HG03060 (cell line): ENCODE data around the gene LIN28B.
"Not testable (repeated sequence)": the region's sequence is repeated elsewhere in the genome, so short reads cannot be mapped to it uniquely, and the experiment has no call there.

Experiments
- ATAC-seq: cut with Tn5 transposase; IDR thresholded peaks from one replicate; pipeline ENCODE4 v1.9.1; 2021; ENCODE audit warnings: low read depth, moderate number of reproducible peaks; ENCODE audit not compliant: unreplicated experiment

LIN28B gene

DNA sequence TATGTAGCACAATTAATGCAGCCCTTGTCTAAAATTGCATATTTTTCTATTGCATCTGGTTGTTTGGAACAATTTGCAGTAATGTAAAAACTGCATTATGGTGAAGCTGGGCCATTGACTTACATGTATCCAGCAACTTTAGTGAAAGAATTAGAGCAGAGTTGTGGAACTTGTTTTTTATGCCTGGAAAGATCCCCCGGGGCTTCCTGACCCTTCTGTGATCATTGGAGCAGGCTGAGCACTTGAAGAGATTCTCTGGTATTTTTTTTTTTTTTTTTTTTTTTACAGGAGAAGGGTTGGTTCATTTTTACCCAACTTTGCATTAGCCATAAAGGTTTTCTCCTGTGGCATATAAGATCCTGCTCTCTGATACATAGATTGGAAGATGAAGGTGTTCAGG lies 45.0 kb downstream of the LIN28B start:
- no peak for ATAC-seq

DNA sequence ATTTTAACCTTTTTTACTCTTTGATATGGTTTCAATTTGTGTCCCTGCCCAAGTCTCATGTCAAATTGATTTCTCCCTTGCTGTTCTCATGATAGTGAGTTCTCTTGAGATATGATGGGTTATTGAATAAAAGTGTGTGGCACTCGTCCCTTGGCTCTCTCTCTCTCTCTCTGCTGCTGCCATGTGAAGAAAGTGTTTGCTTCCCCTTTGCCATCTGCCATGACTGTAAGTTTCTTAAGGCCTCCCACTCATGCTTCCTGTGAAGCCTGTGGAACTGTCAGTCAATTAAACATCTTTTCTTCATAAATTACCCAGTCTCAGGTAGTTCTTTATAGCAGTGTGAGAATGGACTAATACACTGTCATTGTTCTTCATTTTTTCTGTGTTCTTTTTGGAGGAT lies 48.5 kb downstream of the LIN28B start:
- ATAC-seq: no peak

DNA sequence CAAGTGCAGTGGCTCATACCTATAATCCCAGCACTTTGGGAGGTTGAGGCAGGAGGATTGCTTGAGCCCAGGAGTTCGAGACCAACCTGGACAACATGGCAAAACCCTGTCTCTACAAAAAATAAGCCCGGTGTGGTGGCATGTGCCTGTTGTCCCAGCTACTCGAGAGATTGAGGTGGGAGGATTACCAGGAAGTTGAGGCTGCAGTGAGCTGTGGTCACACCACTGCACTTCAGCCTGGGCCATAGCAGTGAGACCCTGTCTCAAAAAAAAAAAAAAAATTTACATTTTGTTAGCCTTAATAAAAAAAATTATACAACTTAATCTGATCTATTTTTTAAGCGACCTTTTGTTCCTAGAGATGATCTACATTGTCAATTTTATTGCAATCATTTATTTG lies 56.6 kb downstream of the LIN28B start:
- ATAC-seq: not testable (repeated sequence)

DNA sequence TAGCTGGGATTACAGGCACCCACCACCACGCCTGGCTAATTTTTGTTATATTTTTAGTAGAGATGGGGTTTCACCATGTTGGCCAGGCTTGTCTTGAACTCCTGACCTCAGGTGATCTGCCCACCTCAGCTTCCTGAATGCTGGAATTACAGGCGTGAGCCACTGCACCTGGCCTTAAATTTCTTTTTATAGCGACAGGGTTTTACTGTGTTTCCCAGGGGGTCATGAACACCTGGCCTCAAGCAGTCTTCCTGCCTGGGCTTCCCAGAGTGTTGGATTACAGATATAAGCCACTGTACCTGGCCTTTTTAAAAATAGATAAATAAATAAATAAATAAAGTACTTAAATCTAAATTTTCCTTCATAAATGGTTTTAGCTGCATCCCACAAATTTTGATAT lies 57.5 kb downstream of the LIN28B start:
- no peak for ATAC-seq

DNA sequence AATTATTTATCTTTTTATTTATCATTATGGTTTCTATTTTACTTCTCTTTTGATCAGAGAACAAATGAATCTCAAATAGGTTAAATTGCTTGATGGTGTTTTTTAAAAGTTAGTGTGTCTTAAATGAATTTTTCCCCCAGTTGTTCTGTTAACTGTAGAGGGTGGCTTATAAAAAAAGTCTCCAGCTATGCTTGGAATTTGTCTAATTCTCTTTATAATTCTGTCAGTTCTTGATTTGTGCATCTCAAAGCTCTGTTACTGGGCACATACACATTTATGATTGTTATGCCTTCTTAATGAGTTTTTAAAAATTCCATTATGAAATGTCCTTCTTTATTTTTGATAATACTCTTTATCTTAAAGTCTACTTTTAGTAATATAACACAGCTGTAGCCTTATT lies 58.0 kb downstream of the LIN28B start:
- no peak for ATAC-seq

DNA sequence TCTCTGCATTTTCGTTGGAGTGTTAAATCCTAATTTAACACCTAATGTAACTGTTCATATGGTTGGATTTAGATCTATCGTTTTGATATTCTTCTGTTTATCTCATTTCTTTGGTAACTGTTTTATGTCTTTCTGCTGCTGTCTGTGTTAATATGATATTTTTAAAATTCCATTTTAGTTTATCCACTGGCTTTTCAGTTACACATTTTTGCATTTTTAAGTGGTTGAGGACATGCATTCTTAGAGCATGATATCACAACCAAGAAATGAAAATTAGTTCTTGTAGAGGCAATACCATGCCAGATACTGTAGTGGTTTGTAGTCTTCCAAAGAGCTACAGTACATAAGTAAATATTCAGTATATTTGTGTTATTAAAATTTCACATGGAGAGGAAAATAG lies 58.6 kb downstream of the LIN28B start:
- ATAC-seq: no peak

DNA sequence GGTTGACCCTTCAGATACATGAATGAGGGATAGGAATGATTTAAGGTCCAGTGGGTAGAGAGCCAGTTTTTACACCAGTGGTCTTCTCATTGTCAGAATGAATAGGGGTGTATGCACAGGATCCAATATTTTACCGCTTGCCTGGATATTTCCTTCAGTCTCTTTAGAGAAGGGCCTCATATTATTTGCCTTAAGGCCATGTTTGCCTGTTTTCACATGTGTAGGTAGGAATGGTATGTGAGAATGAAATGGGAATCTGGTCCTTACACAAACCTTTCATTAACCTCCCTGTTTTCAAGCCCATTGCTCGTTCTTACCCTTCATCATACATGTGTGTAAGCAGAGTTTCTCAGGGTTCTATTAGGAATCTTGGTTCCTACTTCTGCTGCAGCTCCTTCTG lies 62.4 kb downstream of the LIN28B start:
- no peak for ATAC-seq

DNA sequence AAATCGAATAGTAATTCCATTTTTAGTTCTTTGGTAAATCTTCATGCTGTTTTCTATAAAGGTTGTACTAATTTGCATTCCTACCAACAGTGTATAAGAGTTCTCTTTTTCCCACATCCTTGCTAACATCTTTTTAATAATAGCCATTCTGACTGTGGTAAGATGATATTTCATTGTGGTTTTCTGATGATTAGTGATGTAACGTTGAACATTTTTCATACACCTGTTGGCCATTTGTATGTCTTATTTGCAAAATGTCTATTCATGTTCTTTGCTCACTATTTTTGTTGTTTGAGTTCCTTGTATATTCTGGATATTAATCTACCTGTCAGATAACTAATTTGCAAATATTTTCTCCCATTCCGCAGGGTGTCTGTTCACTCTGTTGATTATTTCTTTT lies 64.5 kb downstream of the LIN28B start:
- no peak for ATAC-seq

DNA sequence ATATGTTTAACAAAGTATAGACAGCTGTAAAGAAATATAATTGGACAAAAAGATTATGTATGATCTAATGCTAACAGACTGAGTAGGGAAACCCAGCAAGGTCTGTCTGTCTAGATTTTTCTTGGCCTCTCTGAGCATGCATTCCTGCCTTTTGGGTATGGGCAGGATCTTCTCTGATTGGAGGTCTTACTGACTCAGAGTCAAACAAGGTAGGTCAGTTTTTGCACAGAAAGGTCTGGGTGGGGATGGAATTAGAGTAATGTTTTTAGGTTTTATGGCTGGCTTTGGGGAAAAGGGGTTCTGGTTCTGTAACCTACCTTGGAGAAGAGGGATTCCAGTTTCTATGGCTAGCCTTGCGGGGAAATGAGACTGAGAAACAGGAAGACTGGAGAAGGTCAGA lies 65.5 kb downstream of the LIN28B start:
- no peak for ATAC-seq

DNA sequence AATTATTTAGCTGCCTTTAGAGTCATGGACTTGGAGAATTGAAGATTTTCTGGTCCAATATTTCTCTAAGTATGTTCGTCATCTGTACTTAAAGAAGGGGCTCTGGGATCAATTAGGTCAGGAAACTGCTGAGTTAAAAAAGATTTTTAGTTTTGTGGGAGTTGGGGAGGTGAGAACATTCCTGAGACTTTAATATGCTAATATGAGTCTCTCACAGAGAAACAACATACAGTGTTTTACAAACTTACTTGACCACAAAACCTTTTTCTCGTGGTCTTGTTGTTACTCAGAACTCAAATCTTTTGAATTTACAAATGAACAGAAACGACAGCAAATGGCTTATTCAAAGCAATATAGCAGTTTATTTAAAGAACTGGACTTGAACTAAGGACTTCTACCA lies 67.9 kb downstream of the LIN28B start:
- ATAC-seq: no peak

DNA sequence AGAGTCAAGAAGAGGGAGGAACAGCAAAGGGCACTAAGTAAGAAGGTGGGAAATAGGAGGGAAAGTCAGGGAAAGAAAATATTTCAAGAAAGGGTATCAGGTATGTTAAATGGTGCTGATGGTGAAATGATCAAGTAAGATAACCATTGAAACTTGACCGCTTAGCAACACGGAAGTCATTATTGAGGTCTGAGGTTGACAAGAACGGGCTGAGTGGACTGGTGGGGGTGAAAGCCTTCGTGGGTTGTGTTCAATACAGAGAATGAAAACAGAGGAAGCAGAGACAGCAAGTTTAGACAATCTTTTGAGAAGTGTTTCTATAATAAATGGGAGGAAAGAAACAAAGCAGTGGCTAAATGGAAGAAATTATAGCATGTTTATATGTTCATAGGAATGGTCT lies 72.0 kb downstream of the LIN28B start:
- ATAC-seq: no peak

DNA sequence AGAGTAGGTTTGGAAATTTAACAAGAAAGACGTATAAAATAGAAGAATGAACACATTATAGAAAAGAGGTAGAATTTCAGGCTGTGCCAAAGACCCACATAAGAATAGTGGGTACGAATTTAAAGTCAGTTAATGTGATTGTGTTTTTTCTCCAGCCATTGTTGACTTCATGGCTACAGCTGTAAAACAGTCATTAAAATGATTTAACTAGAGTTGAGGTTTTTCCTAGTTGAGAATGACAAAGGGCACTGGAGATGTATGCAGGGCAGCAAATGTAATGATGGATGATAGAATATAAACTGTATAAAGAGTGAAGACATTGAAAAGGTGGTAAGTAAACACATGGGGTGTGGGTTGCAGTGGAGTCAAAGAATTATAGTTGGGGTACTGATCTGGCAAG lies 72.7 kb downstream of the LIN28B start:
- ATAC-seq: no peak

DNA sequence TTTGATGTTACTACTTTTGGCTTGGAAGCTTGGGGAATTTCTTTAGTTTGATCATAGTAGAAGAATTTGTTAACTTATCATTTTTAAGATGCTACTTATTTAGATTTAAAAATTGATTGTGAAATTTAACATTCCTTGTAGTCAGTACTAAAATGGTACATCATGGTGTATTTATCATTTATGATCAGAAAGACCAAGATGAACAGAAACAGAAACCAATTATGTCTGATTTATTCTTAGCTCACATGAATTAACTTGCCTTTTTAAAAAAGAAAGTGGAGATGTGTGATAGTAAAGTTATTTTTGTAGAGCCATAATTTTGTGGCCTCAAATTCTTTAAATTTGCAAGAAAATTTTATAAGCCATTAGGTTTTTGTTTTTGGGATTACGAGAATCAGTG lies 77.6 kb downstream of the LIN28B start:
- ATAC-seq: no peak

DNA sequence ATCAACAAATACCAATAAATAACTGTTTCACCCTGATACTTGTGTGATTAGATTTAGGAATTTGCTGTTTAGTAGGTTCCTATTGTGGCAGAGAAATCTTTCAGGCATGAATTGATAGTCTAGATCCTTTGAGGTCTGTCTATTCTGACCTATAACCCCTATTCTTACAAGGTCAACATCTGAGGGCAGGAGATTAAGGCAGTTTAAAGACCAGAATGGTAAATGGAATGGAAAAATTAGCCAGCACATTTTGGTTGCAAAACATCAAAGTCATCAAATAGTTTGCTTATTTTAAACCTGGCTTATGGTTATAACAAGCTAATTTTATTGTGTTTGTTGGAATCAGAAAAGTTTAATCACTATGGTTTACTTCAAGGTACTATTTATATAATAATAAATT lies 78.4 kb downstream of the LIN28B start:
- ATAC-seq: no peak

DNA sequence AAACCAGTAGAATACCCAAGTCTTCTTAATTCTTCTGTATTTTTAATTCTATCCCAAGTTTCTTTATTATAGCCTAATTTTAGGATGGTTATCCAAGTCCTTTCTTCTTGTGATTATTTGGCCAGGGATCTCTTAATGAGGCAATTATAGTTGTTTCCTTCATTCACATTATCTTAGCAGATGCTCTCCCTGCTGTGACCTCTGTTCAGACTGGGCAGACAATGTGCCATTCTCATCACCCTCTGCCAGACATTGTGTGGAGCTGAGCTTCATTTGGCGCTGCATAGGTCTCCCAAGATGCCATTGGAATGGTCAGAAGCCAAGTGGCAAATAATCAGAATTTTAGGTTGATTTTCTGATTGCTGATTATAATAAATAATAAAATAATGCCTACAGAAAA lies 79.4 kb downstream of the LIN28B start:
- no peak for ATAC-seq

DNA sequence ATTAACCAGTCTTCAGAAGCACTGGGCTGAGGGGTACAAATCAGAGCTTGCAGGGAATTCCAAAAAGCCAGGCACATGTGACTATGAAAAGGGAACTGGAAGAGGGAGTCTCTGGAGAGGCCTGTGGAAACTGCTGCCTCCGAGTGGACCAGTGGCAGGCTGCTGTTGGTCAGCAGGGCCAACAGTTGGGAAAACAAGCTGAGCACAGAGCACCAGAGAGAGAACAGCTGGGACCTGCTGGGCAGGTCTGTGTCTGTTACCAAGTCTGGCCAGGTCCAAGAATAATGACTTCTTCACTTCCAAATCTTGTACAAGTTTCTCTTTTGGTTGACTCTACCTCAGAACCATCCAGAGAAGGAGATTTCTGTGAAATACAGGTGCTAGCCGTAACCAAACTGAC lies 81.4 kb downstream of the LIN28B start:
- no peak for ATAC-seq

DNA sequence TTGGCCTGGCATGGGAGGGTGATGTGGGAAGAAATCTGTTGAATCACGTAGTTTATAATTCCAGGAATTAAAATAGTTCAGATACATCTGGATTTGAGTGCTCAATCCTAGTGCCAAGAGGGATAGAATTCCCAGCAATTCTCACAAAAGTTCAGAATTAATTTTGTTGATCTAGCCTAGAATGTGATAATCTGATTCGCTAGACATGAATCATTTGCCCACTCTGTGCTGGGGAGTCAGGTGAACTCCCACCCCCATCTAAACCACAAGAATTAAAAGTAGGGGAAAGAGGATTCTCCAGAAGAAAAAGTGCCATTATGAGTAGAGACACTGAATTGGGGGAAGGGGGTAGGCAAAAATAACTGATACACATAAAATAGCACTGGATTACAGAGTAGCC lies 85.0 kb downstream of the LIN28B start:
- no peak for ATAC-seq

DNA sequence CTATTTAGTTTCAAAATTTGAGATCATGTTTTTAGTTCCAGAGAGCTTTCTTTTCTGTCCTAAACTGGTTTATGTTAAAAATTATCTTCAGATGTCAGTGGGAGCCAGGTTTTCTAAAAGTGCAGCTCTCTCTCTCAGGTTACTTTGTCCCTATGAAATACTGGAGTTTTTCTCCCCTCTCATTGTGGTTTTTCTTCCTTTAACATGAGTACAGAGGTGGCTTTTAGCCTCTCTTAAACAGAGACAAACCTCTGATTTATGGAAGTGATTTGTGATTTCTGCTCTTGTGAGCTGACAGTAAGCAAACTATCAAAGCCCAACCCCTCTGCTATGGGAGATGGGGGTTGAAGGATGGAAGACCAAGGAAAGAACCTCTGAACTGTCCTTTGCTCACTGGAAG lies 85.7 kb downstream of the LIN28B start:
- ATAC-seq: no peak

DNA sequence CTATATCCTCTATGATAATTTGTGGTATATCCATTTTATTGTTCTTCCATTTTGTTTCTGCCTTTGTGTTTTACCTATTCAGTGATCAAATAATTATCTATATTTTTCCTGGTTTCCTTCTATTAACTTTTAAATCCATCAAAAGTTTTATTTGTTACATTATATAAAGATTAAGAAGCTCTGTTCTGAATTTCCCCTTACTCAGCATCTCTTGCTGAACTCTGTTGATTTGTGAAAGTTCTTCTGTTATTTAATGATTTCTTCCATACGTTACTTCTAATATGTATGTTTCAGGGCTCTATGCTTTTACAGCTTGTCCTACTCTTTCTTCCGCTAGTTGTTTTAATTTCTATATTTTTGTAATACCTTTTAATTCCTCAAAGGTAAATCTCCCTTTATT lies 87.1 kb downstream of the LIN28B start:
- no peak for ATAC-seq

DNA sequence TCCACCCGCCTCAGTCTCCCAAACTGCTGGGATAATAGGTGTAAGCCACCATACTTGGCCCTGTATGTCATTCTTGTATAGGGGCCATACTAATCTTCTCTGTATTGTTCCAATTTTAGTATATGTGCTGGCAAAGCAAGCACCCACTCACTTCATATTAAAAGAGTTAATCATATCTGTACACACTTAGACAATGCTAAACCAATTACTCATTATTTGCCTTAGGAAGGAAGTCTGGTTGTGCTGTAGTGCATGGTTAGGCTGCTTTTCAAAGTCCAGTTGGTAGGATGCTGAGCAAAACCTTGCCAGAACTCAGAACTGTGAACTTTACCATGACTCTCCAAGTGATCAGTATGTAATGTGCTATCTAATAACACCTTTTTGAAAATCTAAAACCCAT lies 88.6 kb downstream of the LIN28B start:
- ATAC-seq: no peak

DNA sequence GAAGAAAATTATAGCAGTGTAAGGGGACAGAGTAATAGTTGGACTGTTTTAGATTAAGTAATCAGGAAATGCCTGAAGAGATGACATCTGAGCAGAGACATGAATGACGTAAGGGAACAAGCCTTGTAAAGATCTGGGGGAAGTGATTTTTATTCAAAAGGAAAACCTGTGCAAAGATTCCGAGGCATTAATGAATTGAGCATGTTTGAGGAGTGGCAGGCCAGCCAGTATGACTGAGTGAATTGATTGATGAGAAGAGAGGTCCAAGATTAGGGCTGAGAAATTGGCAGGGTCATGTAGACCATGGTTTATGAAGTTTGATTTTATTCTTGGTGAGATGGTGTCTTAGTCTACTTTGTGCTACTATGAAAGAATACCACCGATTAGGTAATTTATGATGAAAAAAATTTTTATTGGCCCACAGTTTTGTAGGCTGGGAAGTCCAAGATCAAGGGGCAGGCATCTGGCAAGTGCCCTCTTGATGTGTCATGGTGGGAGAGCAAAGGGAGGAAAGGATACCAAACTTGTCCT lies 95.1 kb downstream of the LIN28B start:
- no peak for ATAC-seq

DNA sequence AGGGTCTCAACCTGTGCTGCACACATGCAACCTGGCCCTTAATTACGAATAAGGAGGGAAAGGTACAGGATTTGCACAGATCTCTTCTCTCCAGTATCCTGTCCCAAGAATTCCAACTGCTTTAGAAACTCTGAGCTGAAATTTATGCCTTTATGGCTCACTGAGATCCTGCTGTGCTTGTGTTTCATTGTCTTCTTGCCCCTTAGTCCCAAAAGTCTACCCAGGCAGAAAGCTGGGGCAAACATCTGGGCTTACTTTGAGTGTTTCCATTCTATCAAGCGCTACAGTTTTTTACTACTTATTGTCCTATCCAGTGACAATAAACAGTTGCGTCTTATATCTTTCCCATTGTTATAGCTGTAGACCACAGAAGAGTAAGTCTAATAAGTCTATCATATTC lies 99.7 kb downstream of the LIN28B start:
- no peak for ATAC-seq

DNA sequence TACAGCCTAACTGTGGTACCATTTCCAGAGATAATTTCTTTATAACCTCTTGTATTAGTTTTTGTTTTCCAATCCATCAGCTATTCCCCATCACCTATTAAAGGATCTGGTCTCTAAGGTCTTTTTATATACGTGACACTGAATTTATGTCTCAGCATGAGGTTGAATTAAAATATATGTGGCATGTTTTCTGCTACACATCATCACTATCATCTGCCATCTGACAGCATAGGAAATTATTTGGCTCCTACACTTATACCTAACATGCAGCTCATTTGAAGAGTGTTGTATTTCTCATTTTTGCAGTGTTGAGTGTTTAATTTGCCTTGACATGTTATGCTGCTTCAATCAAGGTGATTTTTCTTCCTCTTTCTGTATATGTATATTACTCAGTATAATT lies 100.3 kb downstream of the LIN28B start:
- ATAC-seq: no peak
